ENCODE results near the gene GGT5. TPM values are rescaled to one million over a fixed set of nuclear protein-coding genes. Genes with fewer than 3 reads are reported as not detected.

Gene GGT5
- total RNA-seq, 1 donor from 2014 or later, result 2.9 TPM

- Mint-ChIP-seq H3K4me1 (peaks cover 6% of the 10 kb centered on the region), H3K27ac (no peak overlapping the region), H3K36me3 (no peaks in the 10 kb centered on the region), H3K27me3 (ENCODE audit: low read depth) (no peaks in the 10 kb centered on the region), H3K9me3 (no peaks in the 10 kb centered on the region), H3K4me3 (no peak overlapping the region)
- TF ChIP-seq, protein P1, sequence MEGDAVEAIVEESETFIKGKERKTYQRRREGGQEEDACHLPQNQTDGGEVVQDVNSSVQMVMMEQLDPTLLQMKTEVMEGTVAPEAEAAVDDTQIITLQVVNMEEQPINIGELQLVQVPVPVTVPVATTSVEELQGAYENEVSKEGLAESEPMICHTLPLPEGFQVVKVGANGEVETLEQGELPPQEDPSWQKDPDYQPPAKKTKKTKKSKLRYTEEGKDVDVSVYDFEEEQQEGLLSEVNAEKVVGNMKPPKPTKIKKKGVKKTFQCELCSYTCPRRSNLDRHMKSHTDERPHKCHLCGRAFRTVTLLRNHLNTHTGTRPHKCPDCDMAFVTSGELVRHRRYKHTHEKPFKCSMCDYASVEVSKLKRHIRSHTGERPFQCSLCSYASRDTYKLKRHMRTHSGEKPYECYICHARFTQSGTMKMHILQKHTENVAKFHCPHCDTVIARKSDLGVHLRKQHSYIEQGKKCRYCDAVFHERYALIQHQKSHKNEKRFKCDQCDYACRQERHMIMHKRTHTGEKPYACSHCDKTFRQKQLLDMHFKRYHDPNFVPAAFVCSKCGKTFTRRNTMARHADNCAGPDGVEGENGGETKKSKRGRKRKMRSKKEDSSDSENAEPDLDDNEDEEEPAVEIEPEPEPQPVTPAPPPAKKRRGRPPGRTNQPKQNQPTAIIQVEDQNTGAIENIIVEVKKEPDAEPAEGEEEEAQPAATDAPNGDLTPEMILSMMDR (IDR thresholded peaks at IDR 0.05; ENCODE audit: unreplicated experiment), result no peak
- no peak for DNase-seq (ENCODE audit: low spot score in 2 of 2, unreplicated experiment in 2 of 2)
Measured at GRCh38 chr22:24233816-24234215, 11.1 kb downstream of the GGT5 start.

- no peak for DNase-seq (ENCODE audit: low spot score in 2 of 2, unreplicated experiment in 2 of 2)
- TF ChIP-seq, protein P1 (IDR thresholded peaks at IDR 0.05; ENCODE audit: unreplicated experiment), result no peak
- Mint-ChIP-seq H3K27me3 (ENCODE audit: low read depth) (no peaks in the 10 kb centered on the region), H3K36me3 (no peaks in the 10 kb centered on the region), H3K9me3 (no peaks in the 10 kb centered on the region), H3K27ac (no peak overlapping the region), H3K4me1 (peaks cover 6% of the 10 kb centered on the region), H3K4me3 (no peak overlapping the region)
Measured at GRCh38 chr22:24233235-24233634, 11.6 kb downstream of the GGT5 start.

- Mint-ChIP-seq H3K27me3 (ENCODE audit: low read depth) (no peaks in the 10 kb centered on the region), H3K4me1 (peaks cover 6% of the 10 kb centered on the region), H3K36me3 (no peaks in the 10 kb centered on the region), H3K9me3 (no peaks in the 10 kb centered on the region), H3K27ac (no peak overlapping the region), H3K4me3 (no peak overlapping the region)
- TF ChIP-seq, protein P1 (IDR thresholded peaks at IDR 0.05; ENCODE audit: unreplicated experiment), result no peak
- no peak for DNase-seq (ENCODE audit: low spot score in 2 of 2, unreplicated experiment in 2 of 2)
Measured at GRCh38 chr22:24232725-24233124, 12.2 kb downstream of the GGT5 start.

DNA sequence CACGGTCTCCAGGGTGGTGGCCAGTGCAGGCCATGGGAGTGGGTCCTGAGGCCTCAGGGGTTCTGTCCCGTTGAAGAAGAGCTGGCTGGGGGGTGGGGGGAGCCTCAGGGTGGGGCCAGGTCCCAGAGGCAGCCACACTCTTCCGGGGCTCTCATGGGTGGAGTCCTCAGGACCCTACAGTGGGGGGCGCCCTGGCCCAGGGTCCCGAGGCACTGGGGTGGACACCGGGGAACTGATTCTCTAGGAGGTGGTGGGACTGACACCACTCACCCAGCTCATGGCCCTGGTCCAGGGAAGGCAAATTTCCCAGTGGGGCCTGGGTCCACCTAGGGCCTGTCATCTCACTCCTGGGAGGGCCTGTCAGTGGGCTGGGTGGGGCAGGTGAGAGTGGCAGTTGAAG is 12.8 kb downstream of the GGT5 start:
- H3K27ac Mint-ChIP-seq, result no peak overlapping the region
- peaks cover 6% of the 10 kb centered on the region for H3K4me1 Mint-ChIP-seq
- H3K36me3 Mint-ChIP-seq, result peaks cover 2% of the 10 kb centered on the region
- H3K9me3 Mint-ChIP-seq, result peaks cover 4% of the 10 kb centered on the region
- no peak overlapping the region for H3K4me3 Mint-ChIP-seq
- TF ChIP-seq, protein P1 (IDR thresholded peaks at IDR 0.05; ENCODE audit: unreplicated experiment), result no peak
- DNase-seq (ENCODE audit: low spot score in 2 of 2, unreplicated experiment in 2 of 2), result no peak
- H3K27me3 Mint-ChIP-seq (ENCODE audit: low read depth), result no peaks in the 10 kb centered on the region

- Mint-ChIP-seq H3K27me3 (ENCODE audit: low read depth) (no peaks in the 10 kb centered on the region), H3K27ac (no peak overlapping the region), H3K9me3 (peaks cover 4% of the 10 kb centered on the region), H3K36me3 (peaks cover 2% of the 10 kb centered on the region), H3K4me3 (no peak overlapping the region), H3K4me1 (peaks cover 6% of the 10 kb centered on the region)
- DNase-seq (ENCODE audit: low spot score in 2 of 2, unreplicated experiment in 2 of 2), result no peak
- TF ChIP-seq, protein P1 (IDR thresholded peaks at IDR 0.05; ENCODE audit: unreplicated experiment), result no peak
Measured at GRCh38 chr22:24231706-24232105, 13.2 kb downstream of the GGT5 start.
